Endodermal cell (in vitro differentiated cells): ENCODE data around the gene LRRC47. TPM values are rescaled to one million over a fixed set of nuclear protein-coding genes. Genes with fewer than 3 reads are reported as not detected.

Source experiments
- DNase-seq: peaks from one replicate; pipeline ENCODE4 v3.0.0-alpha.2; 2017
- H3K27ac ChIP-seq: 2 replicates; pipeline ENCODE4 v1.5.1; 2013; ENCODE audit warnings: mild to moderate bottlenecking, low read depth, low read length, moderate library complexity
- H3K27me3 ChIP-seq: 2 replicates; pipeline ENCODE4 v1.6.1; 2013; ENCODE audit warnings: mild to moderate bottlenecking, low read length, moderate library complexity; ENCODE audit not compliant: insufficient read depth, control insufficient read depth, poor library complexity, severe bottlenecking
- H3K36me3 ChIP-seq: 2 replicates; pipeline ENCODE4 v1.7.0; 2013; ENCODE audit warnings: mild to moderate bottlenecking, low read length, moderate library complexity; ENCODE audit not compliant: control insufficient read depth, insufficient read depth
- H3K4me1 ChIP-seq: one replicate; pipeline ENCODE4 v1.7.0; 2013; ENCODE audit warnings: low read length; ENCODE audit not compliant: control insufficient read depth, insufficient read depth
- H3K4me3 ChIP-seq: 2 replicates; pipeline ENCODE4 v1.5.1; 2013; ENCODE audit warnings: mild to moderate bottlenecking, low read length, moderate library complexity
- H3K9ac ChIP-seq: 2 replicates; pipeline ENCODE4 v1.6.1; 2013; ENCODE audit warnings: mild to moderate bottlenecking, low read length, moderate library complexity; ENCODE audit not compliant: poor library complexity, severe bottlenecking; ENCODE audit errors: extremely low read depth
- H3K9me3 ChIP-seq: 2 replicates; pipeline ENCODE4 v1.6.1; 2013; ENCODE audit warnings: mild to moderate bottlenecking, low read length, moderate library complexity; ENCODE audit not compliant: control insufficient read depth
- H3K27ac Mint-ChIP-seq: 2 replicates; pipeline ENCODE4 v1.8.0; 2020; ENCODE audit warnings: mixed read lengths
- H3K27me3 Mint-ChIP-seq: 2 replicates; pipeline ENCODE4 v1.8.0; 2021; ENCODE audit warnings: mild to moderate bottlenecking, mixed read lengths; ENCODE audit not compliant: insufficient read depth
- H3K36me3 Mint-ChIP-seq: 2 replicates; pipeline ENCODE4 v1.8.0; 2020; ENCODE audit warnings: low read depth, mixed read lengths
- H3K4me1 Mint-ChIP-seq: 2 replicates; pipeline ENCODE4 v1.8.0; 2020; ENCODE audit warnings: mixed read lengths
- H3K4me3 Mint-ChIP-seq: 2 replicates; pipeline ENCODE4 v1.8.0; 2020; ENCODE audit warnings: mild to moderate bottlenecking, moderate library complexity, mixed read lengths
- H3K9me3 Mint-ChIP-seq: 2 replicates; pipeline ENCODE4 v1.8.0; 2020; ENCODE audit warnings: mild to moderate bottlenecking, mixed read lengths
- CTCF ChIP-seq: fragments of 200-600 bp; sonication (generic); conservative IDR thresholded peaks from 2 replicates; pipeline ENCODE4 v1.5.0; 2021; ENCODE audit warnings: antibody characterized with exemption, mild to moderate bottlenecking
- WGBS, 2 experiments: methylation state at CpG; one replicate each; pipeline versions ENCODE4 v1.1.5 to v1.1.7; 2013; ENCODE audit warnings: missing lambda C conversion rate in 2 of 2, mixed read lengths in 1 of 2; ENCODE audit not compliant: insufficient coverage in 1 of 2, insufficient read length in 1 of 2; 5-methylcytosine and 5-hydroxymethylcytosine counted together
- total RNA-seq, 2 donors: library from RNA; stranded (reverse); fragmentation: NEBNext Ultra II Directional in 1 of 2; extraction: Animal tissue kit (Norgen Biotek cat#: 25700) in 1 of 2; gene quantifications; 2 replicates in 1 of 2; 3 replicates in 1 of 2; pipeline ENCODE4 v1.2.1, GENCODE V29; 2021

Gene LRRC47
- total RNA-seq, 2 donors from 2014 or later = 49.9 to 59.7 TPM

- no peak for TF ChIP-seq CTCF
- no peak for DNase-seq
- H3K36me3 Mint-ChIP-seq = peaks cover 87% of the 10 kb centered on the region
- Histone ChIP-seq H3K4me3 (no peak overlapping the region), H3K4me1 (no peaks in the 10 kb centered on the region), H3K27me3 (no peaks in the 10 kb centered on the region), H3K27ac (no peak overlapping the region), H3K9me3 (no peaks in the 10 kb centered on the region), H3K9ac (no peak overlapping the region), H3K36me3 (peaks cover 78% of the 10 kb centered on the region)
- 96 to 98% methylated on average over 21 to 30 of the region's 30 CpGs for WGBS, 2 experiments
- H3K27ac Mint-ChIP-seq = no peak overlapping the region
- no peak overlapping the region for H3K4me3 Mint-ChIP-seq
- H3K9me3 Mint-ChIP-seq = no peaks in the 10 kb centered on the region
- H3K27me3 Mint-ChIP-seq = no peaks in the 10 kb centered on the region
- peaks cover 3% of the 10 kb centered on the region for H3K4me1 Mint-ChIP-seq
Observed at GRCh38 chr1:3783651-3784474, 12.4 kb downstream of the LRRC47 start.

GRCh38 chr1:3780901-3781300, 15.4 kb downstream of the LRRC47 start:
- peaks cover 67% of the 10 kb centered on the region for H3K36me3 ChIP-seq
- no peak overlapping the region for H3K27ac Mint-ChIP-seq
- H3K9ac ChIP-seq = no peak overlapping the region
- H3K4me3 ChIP-seq = no peak overlapping the region
- no peaks in the 10 kb centered on the region for H3K9me3 Mint-ChIP-seq
- H3K27me3 Mint-ChIP-seq = no peaks in the 10 kb centered on the region
- no peaks in the 10 kb centered on the region for H3K27me3 ChIP-seq
- no peaks in the 10 kb centered on the region for H3K9me3 ChIP-seq
- H3K36me3 Mint-ChIP-seq = peaks cover 65% of the 10 kb centered on the region
- TF ChIP-seq CTCF = no peak
- no peak overlapping the region for H3K4me3 Mint-ChIP-seq
- no peaks in the 10 kb centered on the region for H3K4me1 ChIP-seq
- DNase-seq = peak; percentile 30
- H3K4me1 Mint-ChIP-seq = no peaks in the 10 kb centered on the region
- H3K27ac ChIP-seq = no peak overlapping the region
- WGBS, 2 experiments = 96 to 97% methylated on average over 19 to 21 of the region's 21 CpGs

GRCh38 chr1:3779912-3780416, 16.3 kb downstream of the LRRC47 start:
- H3K27ac ChIP-seq = no peak overlapping the region
- H3K36me3 Mint-ChIP-seq = peaks cover 55% of the 10 kb centered on the region
- H3K4me1 Mint-ChIP-seq = peaks cover 2% of the 10 kb centered on the region
- no peak for TF ChIP-seq CTCF
- H3K9me3 ChIP-seq = no peaks in the 10 kb centered on the region
- DNase-seq = no peak
- H3K27me3 Mint-ChIP-seq = no peaks in the 10 kb centered on the region
- H3K36me3 ChIP-seq = peaks cover 58% of the 10 kb centered on the region
- no peak overlapping the region for H3K4me3 Mint-ChIP-seq
- no peaks in the 10 kb centered on the region for H3K9me3 Mint-ChIP-seq
- no peak overlapping the region for H3K27ac Mint-ChIP-seq
- H3K4me1 ChIP-seq = no peaks in the 10 kb centered on the region
- H3K9ac ChIP-seq = no peak overlapping the region
- H3K27me3 ChIP-seq = no peaks in the 10 kb centered on the region
- H3K4me3 ChIP-seq = no peak overlapping the region
- WGBS, 2 experiments = 95 to 98% methylated on average over 20 of the region's 20 CpGs
